CD14-positive monocyte (primary cell): ENCODE data around the gene NPTX1. TPM values are rescaled to one million over a fixed set of nuclear protein-coding genes. Genes with fewer than 3 reads are reported as not detected.

Experiments
- DNase-seq, 3 donors: peaks; one replicate each; pipeline ENCODE4 v3.0.0-alpha.2; 2011 to 2022
- H2AFZ ChIP-seq: 2 replicates; pipeline ENCODE4 v1.6.0; 2012; ENCODE audit warnings: mild to moderate bottlenecking, low read depth, low read length, inconsistent platforms; ENCODE audit not compliant: insufficient read depth, poor library complexity, severe bottlenecking
- H3K27ac ChIP-seq, 2 donors: 1 replicate in 1 of 2; 2 replicates in 1 of 2; pipeline ENCODE4 v1.5.1; 2012 to 2013; ENCODE audit warnings: low read length in 2 of 2, control low read depth in 1 of 2, inconsistent platforms in 1 of 2, low read depth in 1 of 2, mild to moderate bottlenecking in 1 of 2
- H3K27me3 ChIP-seq, 2 donors: one replicate each; pipeline versions ENCODE4 v1.6.0 to v1.6.1; 2011 to 2013; ENCODE audit warnings: low read length in 2 of 2; ENCODE audit not compliant: control insufficient read depth in 2 of 2, insufficient read depth in 2 of 2
- H3K36me3 ChIP-seq, 2 donors: replicated peaks in 1 of 2; 1 replicate in 1 of 2; 2 replicates in 1 of 2; pipeline versions ENCODE4 v1.5.1 to v1.6.1; 2012 to 2013; ENCODE audit warnings: low read length in 2 of 2, control low read depth in 1 of 2, inconsistent platforms in 1 of 2, mild to moderate bottlenecking in 1 of 2; ENCODE audit not compliant: insufficient read depth in 2 of 2, control insufficient read depth in 1 of 2
- H3K4me1 ChIP-seq, 2 donors: 1 replicate in 1 of 2; 2 replicates in 1 of 2; pipeline versions ENCODE4 v1.5.1 to v1.6.1; 2012 to 2013; ENCODE audit warnings: low read length in 2 of 2, control low read depth in 1 of 2, inconsistent platforms in 1 of 2, mild to moderate bottlenecking in 1 of 2, moderate library complexity in 1 of 2; ENCODE audit not compliant: insufficient read depth in 2 of 2, control insufficient read depth in 1 of 2
- H3K4me2 ChIP-seq: replicated peaks from 2 replicates; pipeline ENCODE3; 2012; ENCODE audit warnings: low read length, moderate library complexity, mild to moderate bottlenecking; ENCODE audit not compliant: poor library complexity, severe bottlenecking; ENCODE audit errors: extremely low read depth
- H3K4me3 ChIP-seq, 3 experiments: fragments of 200-600 bp in 1 of 3; sonication (generic) in 1 of 3; replicated peaks in 1 of 3; 1 replicate in 2 of 3; 2 replicates in 1 of 3; pipeline ENCODE4 v1.5.1; 2011 to 2013; ENCODE audit warnings: low read length in 3 of 3, mild to moderate bottlenecking in 3 of 3, control low read depth in 2 of 3, low read depth in 2 of 3, inconsistent platforms in 1 of 3, moderate library complexity in 1 of 3
- H3K79me2 ChIP-seq: 2 replicates; pipeline ENCODE4 v1.6.0; 2012; ENCODE audit warnings: mild to moderate bottlenecking, control low read depth, inconsistent platforms, low read length, moderate library complexity; ENCODE audit not compliant: insufficient read depth
- H3K9ac ChIP-seq: 2 replicates; pipeline ENCODE4 v1.6.0; 2017; ENCODE audit warnings: low read length, mild to moderate bottlenecking; ENCODE audit not compliant: insufficient read depth, poor library complexity, severe bottlenecking
- H3K9me3 ChIP-seq, 2 donors: replicated peaks in 1 of 2; 1 replicate in 1 of 2; 2 replicates in 1 of 2; pipeline versions ENCODE4 v1.5.1 to v1.6.1; 2012 to 2013; ENCODE audit warnings: low read length in 2 of 2, control low read depth in 1 of 2; ENCODE audit not compliant: control insufficient read depth in 1 of 2, insufficient read depth in 1 of 2
- H4K20me1 ChIP-seq: 2 replicates; pipeline ENCODE4 v1.6.0; 2012; ENCODE audit warnings: mild to moderate bottlenecking, low read length, control low read depth, moderate library complexity; ENCODE audit not compliant: insufficient read depth
- H3K27ac Mint-ChIP-seq, 7 donors: one replicate each; pipeline ENCODE4 v1.8.0; 2020; ENCODE audit warnings: mild to moderate bottlenecking in 7 of 7, mixed read lengths in 7 of 7, moderate library complexity in 6 of 7, inconsistent platforms in 2 of 7
- H3K27me3 Mint-ChIP-seq, 3 donors: one replicate each; pipeline ENCODE4 v1.8.0; 2021 to 2022; ENCODE audit warnings: low read depth in 3 of 3, mild to moderate bottlenecking in 3 of 3, mixed read lengths in 3 of 3, moderate library complexity in 3 of 3, inconsistent platforms in 1 of 3
- H3K36me3 Mint-ChIP-seq, 2 donors: one replicate each; pipeline ENCODE4 v1.8.0; 2020; ENCODE audit warnings: mixed read lengths in 2 of 2, inconsistent platforms in 1 of 2, mild to moderate bottlenecking in 1 of 2
- H3K4me1 Mint-ChIP-seq: one replicate; pipeline ENCODE4 v1.8.0; 2020; ENCODE audit warnings: mild to moderate bottlenecking, mixed read lengths
- H3K4me3 Mint-ChIP-seq, 2 donors: one replicate each; pipeline ENCODE4 v1.8.0; 2020; ENCODE audit warnings: mild to moderate bottlenecking in 2 of 2, mixed read lengths in 2 of 2, moderate library complexity in 1 of 2
- H3K9me3 Mint-ChIP-seq, 7 donors: one replicate each; pipeline ENCODE4 v1.8.0; 2020 to 2022; ENCODE audit warnings: mixed read lengths in 7 of 7, mild to moderate bottlenecking in 6 of 7, moderate library complexity in 6 of 7, inconsistent platforms in 2 of 7
- WGBS: methylation state at CpG from one replicate; pipeline ENCODE4 v1.1.5; 2013; ENCODE audit warnings: missing lambda C conversion rate; ENCODE audit not compliant: insufficient coverage; 5-methylcytosine and 5-hydroxymethylcytosine counted together
- intact Hi-C, 2 donors: fragments of 100-400 bp; cut with micrococcal nuclease; formaldehyde crosslinking; loops; one replicate each; pipeline versions ENCODE4 v1.15.0 to v1.15.1; 2023
- polyA plus RNA-seq, 3 donors: library from polyadenylated mRNA; depleted of rRNA in 1 of 3; unstranded in 2 of 3; stranded (reverse) in 1 of 3; fragments of 300-500 nt in 2 of 3; fragments of >200 nt in 1 of 3; fragmentation: Illumina TruSeq in 2 of 3; gene quantifications; 1 replicate in 2 of 3; 2 replicates in 1 of 3; pipeline ENCODE4 v1.2.3, GENCODE V29; 2012 to 2021
- TF ChIP-seq, protein P1 (sequence below): fragments of 200-600 bp; IDR thresholded peaks from one replicate; pipeline ENCODE4 v1.8.0; 2022; ENCODE audit warnings: antibody characterized with exemption, mild to moderate bottlenecking

The NPTX1 gene
- polyA plus RNA-seq, 3 donors: not detected

DNA sequence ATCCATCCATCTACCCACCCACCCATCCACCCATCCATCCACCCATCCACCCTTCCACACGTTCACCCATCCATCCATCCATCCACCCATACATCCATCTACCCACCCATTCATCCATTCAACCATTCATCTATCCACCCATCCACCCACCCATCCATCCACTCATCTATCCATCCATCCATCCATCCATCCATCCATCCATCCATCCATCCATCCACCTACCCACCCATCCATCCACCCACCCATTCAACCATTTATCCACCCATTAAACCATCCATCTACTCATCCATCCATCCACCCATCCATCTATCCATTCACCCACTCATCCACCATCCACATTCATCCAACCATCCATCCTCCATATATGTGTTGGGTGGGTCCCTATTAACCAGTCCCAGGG lies 42.0 kb upstream of the NPTX1 start:
- Histone ChIP-seq H3K4me3 (no peak overlapping the region), H2AFZ (no peak overlapping the region), H3K36me3 (no peaks in the 10 kb centered on the region), H3K79me2 (no peaks in the 10 kb centered on the region), H3K4me1 (no peaks in the 10 kb centered on the region), H3K27ac (no peak overlapping the region), H3K27me3 (no peaks in the 10 kb centered on the region), H3K4me2 (no peak overlapping the region), H3K9ac (no peak overlapping the region), H4K20me1 (no peaks in the 10 kb centered on the region), H3K9me3 (no peaks in the 10 kb centered on the region)
- TF ChIP-seq, protein P1, sequence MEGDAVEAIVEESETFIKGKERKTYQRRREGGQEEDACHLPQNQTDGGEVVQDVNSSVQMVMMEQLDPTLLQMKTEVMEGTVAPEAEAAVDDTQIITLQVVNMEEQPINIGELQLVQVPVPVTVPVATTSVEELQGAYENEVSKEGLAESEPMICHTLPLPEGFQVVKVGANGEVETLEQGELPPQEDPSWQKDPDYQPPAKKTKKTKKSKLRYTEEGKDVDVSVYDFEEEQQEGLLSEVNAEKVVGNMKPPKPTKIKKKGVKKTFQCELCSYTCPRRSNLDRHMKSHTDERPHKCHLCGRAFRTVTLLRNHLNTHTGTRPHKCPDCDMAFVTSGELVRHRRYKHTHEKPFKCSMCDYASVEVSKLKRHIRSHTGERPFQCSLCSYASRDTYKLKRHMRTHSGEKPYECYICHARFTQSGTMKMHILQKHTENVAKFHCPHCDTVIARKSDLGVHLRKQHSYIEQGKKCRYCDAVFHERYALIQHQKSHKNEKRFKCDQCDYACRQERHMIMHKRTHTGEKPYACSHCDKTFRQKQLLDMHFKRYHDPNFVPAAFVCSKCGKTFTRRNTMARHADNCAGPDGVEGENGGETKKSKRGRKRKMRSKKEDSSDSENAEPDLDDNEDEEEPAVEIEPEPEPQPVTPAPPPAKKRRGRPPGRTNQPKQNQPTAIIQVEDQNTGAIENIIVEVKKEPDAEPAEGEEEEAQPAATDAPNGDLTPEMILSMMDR: no peak
- Mint-ChIP-seq H3K27ac (peak overlapping the region in 1 of 7 donors; percentile 8), H3K36me3 (no peaks in the 10 kb centered on the region), H3K4me1 (no peaks in the 10 kb centered on the region), H3K4me3 (no peak overlapping the region), H3K9me3 (peaks cover 0 to 4% (median 0%) of the 10 kb centered on the region in 7 donors), H3K27me3 (peaks cover 5 to 23% (median 11%) of the 10 kb centered on the region in 3 donors)
- 75% methylated on average over 1 of the region's 1 CpG for WGBS
- intact Hi-C loops: no loop called here
- no peak for DNase-seq

DNA sequence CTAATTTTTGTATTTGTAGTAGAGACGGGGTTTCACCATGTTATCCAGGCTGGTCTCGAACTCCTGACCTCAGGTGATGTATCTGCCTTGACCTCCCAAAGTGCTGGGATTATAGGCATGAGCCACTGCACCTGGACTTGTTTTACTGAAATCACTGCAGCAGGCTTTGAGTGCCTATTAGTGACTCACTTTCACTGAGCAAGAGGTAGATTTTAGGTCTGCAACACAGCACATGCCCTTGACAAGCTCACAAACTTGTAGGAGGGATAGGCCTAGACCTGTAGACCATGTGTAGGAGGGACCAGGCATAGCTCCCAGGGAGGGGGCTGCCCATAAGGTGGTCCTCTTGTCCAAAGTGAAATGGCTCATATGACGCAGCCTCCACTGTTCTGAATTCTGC lies 41.2 kb upstream of the NPTX1 start:
- no peak overlapping the region for H3K4me2 ChIP-seq
- peaks cover 3 to 24% (median 7%) of the 10 kb centered on the region in 3 donors for H3K27me3 Mint-ChIP-seq
- H3K4me1 ChIP-seq: no peaks in the 10 kb centered on the region
- intact Hi-C loops: no loop called here
- no peaks in the 10 kb centered on the region for H3K27me3 ChIP-seq
- no peaks in the 10 kb centered on the region for H4K20me1 ChIP-seq
- no peak overlapping the region for H3K4me3 ChIP-seq
- H3K9me3 Mint-ChIP-seq: peaks cover 0 to 4% (median 0%) of the 10 kb centered on the region in 7 donors
- no peak overlapping the region for H3K9ac ChIP-seq
- H3K27ac Mint-ChIP-seq: no peak overlapping the region
- no peaks in the 10 kb centered on the region for H3K4me1 Mint-ChIP-seq
- H3K9me3 ChIP-seq: no peaks in the 10 kb centered on the region
- TF ChIP-seq, protein P1: no peak
- no peaks in the 10 kb centered on the region for H3K36me3 ChIP-seq
- H3K79me2 ChIP-seq: no peaks in the 10 kb centered on the region
- H3K36me3 Mint-ChIP-seq: no peaks in the 10 kb centered on the region
- no peak overlapping the region for H3K27ac ChIP-seq
- no peak for DNase-seq
- 94% methylated on average over 3 of the region's 3 CpGs for WGBS
- H3K4me3 Mint-ChIP-seq: no peak overlapping the region
- no peak overlapping the region for H2AFZ ChIP-seq
